Adipose tissue (tissue), 3 donors: ENCODE data around the gene JAML. TPM values are rescaled to one million over a fixed set of nuclear protein-coding genes. Genes with fewer than 3 reads are reported as not detected.
A peak's percentile ranks its signal among the peaks of the same experiment; 100 is the strongest.

Experiments
- H3K27ac ChIP-seq: one replicate; pipeline ENCODE4 v1.5.1; 2013; ENCODE audit warnings: low read depth, low read length
- WGBS, 3 donors: extraction: QIAGEN DNeasy Blood & Tissue Kit; methylation state at CpG; one replicate each; pipeline ENCODE4 v1.1.7; 2013; 5-methylcytosine and 5-hydroxymethylcytosine counted together
- polyA plus RNA-seq, 3 donors: library from polyadenylated mRNA; stranded (reverse); fragments of 200-250 nt; gene quantifications; one replicate each; pipeline ENCODE4 v1.2.3, GENCODE V29; 2013
- donor health status: healthy with polysubstance abuse.
- donor health status: Bipolar disorder and iron deficiency.
- donor health status: healthy.

The JAML gene
- polyA plus RNA-seq, 3 donors = 0.87 to 14.6 (median 9.2) TPM

DNA sequence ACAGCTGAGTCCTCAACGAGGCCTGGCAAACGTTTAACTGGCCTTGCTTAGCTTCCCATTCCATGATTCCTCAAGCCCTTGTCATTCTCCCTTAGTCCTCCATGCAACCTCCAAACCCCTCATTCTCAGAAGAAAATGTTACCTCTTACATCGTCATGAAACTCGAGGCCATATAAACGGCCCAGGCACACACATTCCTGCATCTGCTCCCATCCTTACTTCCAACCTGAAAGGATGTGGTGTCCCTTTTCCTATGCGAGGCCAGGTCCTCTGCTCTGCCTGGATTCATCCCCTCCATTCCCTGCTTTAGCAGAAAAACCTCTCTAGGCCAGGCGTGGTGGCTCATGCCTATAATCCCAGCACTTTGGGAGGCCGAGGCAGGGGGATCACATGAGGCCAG lies 18.4 kb upstream of the JAML start:
- no peak overlapping the region for H3K27ac ChIP-seq
- WGBS, 3 donors = 75 to 82% (median 76%) methylated on average over 8 of the region's 8 CpGs

DNA sequence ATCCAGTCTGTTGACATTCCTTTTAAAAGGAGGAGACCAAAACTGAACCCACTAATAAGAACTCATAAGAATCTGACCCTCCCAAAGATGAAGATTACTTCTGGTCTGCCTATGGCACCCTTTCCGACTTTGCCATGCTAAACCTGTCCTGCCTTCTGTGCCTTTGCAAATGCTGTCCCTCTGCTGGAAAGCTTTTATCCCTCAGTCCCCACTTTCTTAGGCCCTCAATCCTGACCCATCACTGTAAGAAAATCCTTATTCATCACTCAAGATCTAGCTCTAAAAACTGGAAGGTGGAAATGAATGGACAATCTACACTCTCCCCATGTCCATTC lies 16.9 kb upstream of the JAML start:
- WGBS, 3 donors = 69 to 81% (median 75%) methylated on average over 1 of the region's 1 CpG
- no peak overlapping the region for H3K27ac ChIP-seq

DNA sequence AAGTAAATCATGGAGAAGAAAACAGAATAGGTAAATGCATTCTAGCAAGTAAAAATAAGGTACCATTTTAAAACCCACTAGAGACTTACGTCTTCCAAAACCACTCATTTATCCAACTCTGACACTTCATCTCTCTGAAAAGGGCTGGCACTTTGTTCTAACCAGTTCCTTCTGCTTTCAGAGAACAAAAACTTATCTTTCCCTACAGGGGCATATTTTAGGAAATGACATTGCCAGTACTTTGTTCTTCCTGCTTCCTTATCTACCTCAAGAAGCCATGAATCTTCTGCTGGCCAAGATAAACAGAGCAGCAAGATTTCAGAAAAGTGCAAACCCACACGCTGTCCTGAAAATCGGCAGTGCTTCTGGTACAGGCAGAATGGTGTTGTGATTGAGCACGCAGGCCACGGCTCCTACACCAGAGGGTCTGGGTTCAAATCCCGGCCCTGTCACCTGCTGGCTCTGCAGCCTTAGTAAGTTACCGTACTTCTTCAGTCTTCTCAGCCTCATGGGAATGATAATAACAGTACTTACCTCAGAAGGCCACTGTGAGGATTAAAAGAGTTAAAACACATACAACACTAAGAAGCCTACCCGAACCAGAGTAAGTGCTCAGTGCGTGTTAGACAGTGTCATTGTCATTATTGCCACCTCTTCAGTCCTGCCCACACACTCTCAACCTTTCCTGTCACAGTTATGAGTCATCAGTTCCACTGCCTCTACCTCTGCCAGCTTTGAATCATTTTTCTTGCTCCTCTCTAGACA lies 16.4 kb upstream of the JAML start:
- H3K27ac ChIP-seq = no peak overlapping the region
- WGBS, 3 donors = 28 to 44% (median 31%) methylated on average over 9 of the region's 9 CpGs

DNA sequence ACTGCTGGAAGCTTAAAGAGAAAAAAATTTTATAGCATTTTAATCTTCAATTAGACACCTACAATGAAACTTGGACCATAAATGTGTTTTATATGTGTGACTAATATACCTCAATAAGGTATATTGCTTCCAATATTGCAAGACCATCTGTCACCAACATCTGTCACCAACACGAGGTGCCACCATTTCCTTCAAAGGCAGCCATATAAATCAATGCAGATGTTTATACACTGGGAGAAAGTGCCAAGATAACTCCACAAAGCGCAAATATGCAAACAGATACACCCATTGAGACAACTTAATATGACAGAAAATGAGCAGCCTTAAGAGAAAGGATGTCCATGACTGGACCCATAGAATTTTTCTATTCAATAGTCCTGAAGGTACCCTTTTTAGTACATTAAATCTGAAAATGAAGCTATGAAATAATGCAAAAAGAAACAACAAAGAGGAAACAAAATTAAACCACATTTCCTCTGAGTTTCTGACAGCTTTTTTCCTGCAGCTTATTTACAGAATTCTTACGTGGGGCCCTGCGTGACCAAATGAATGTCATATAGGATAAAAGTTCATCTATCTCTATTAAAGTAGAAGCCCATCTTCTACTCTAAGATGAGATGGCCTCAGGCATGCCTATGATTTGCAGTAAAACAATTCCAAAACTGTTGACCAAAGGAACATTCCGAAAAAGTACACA lies 14.8 kb upstream of the JAML start:
- WGBS, 3 donors = 53 to 69% (median 68%) methylated on average over 5 of the region's 5 CpGs
- no peak overlapping the region for H3K27ac ChIP-seq

DNA sequence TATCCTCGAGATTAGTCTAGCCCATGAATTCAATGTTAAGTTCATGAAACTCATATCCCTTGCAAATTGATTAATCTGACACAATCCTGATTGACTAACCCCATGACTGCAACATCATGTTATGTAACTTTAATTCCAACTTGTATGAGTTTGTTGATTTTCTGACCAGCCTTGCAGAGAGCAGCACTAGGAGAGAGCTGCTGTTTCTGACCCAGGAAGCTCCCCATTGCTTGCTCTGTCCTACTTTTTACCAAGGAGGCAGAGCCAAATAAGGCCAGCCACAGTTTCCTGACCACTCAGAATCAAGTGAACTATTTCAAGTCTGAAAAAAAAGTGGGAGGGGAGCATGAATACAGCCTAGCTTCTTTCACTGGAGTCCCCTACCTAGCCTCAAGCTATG lies 14.1 kb upstream of the JAML start:
- WGBS, 3 donors = 61 to 90% (median 82%) methylated on average over 1 of the region's 1 CpG
- no peak overlapping the region for H3K27ac ChIP-seq

DNA sequence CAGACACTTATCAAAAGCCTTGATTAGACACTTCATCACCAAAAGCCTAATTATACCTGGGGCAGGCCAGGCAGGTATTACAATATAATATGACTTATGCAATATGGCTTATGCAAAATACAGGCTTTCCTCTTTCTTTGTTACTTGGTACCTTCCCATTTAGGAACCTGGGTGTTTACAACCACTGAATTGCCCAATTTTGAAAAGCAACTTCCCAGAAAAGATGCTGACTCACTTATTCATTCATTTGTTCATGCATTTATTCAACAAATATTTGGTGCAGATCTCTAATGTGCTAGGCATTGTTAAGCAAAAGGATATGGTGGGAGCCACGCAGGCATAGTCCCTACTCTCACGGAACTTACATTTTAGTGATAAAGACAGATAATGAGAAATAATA lies 13.6 kb upstream of the JAML start:
- 76 to 96% (median 85%) methylated on average over 2 of the region's 2 CpGs for WGBS, 3 donors
- H3K27ac ChIP-seq = no peak overlapping the region

DNA sequence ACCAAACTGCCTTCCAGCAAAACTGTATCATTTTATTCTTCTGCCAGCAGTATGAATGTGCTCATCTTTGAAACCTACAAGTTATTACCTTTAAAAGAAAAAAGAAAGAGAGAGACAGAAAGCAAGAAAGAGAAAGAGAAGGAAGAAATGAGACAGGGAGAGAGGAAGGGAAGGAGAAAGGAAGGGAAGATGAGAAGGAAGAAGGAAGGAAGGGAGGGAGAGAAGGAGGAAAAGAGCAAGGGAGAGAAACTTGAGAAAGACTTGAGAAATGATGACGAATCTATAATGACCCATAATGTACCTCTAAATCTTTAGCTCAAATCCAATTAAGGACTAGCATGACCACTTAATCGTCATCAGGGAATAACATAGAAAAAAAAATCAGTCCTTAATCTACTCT lies 11.4 kb upstream of the JAML start:
- H3K27ac ChIP-seq = no peak overlapping the region
- 68 to 75% (median 74%) methylated on average over 2 of the region's 2 CpGs for WGBS, 3 donors

DNA sequence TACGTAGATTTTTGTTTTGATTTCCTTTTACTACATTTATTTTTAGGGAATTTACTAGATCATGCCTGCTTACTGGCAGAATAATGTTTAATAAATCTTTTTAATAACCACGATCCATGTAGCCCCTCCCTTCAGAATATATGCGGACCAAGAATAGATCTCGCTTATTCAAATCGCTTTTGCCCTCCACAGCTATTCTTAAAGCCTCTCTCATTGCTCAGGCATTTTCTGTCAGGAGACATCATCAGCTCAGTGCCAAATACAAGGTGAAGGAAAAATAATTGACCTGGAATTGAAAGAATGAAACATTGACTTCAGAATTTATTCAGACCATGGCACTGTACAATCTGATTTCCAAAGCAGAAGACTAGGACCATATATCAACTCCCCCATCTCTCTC lies 10.0 kb upstream of the JAML start:
- 93 to 96% (median 96%) methylated on average over 5 of the region's 5 CpGs for WGBS, 3 donors
- no peak overlapping the region for H3K27ac ChIP-seq

DNA sequence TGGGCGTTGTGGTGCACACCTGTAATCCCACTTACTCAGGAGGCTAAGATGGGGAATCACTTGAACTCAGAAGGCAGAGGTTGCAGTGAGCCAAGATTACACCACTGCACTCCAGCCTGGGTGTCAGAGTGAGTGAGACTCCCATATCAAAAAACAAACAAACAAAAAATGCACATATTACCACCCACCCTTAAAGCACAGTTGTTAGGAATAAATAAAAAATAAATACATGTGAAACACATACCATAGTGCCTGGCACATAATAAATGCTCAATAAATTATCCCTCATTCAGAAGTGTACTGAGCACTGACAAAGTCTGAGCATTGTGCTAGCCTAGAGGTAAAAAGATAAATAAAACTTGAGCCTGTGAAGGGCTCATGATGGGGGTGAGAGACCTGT lies 9.0 kb upstream of the JAML start:
- 73 to 89% (median 77%) methylated on average over 1 of the region's 1 CpG for WGBS, 3 donors

DNA sequence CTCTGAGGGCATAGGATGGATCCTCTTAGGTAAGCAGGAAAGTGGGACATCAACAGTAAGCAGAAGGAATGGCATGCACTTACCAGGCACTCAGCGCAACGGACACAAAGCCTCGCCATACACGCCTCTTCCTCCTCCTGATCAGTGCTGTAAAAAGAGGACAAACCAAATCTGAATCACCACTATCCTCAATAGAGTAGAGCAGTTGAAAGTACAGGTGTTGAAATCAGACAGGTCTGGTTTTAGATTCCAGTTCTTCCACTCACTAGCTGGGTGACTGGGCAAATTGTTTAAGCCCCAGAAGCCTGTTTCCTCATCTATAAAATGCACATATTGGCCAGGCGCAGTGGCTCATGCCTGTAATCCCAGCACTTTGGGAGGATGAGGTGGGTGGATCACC lies 8.6 kb upstream of the JAML start:
- H3K27ac ChIP-seq = no peak overlapping the region
- 85 to 97% (median 94%) methylated on average over 5 of the region's 5 CpGs for WGBS, 3 donors

More for the DNA sequence above, 9.0 kb upstream of the JAML start:
- no peak overlapping the region for H3K27ac ChIP-seq

DNA sequence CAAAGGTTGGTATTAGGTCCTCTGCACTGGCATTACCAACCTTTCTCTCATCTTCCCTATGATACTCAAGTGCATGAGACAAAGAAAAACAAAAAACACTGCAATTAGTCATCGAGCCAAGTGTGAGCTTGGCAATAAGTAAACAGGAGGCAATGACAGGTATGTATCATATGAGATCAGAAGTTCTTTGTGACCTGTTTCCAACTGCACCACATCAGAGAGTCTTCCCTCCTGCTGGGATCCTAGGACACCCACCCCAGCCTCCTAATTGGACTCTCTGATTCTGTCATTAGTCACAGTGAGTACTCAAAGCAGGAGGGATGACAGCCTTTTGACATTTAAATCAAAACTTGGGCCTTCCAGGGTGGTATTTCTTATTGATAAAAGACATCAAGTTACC lies 7.8 kb upstream of the JAML start:
- no peak overlapping the region for H3K27ac ChIP-seq
- 77 to 86% (median 83%) methylated on average over 1 of the region's 1 CpG for WGBS, 3 donors

DNA sequence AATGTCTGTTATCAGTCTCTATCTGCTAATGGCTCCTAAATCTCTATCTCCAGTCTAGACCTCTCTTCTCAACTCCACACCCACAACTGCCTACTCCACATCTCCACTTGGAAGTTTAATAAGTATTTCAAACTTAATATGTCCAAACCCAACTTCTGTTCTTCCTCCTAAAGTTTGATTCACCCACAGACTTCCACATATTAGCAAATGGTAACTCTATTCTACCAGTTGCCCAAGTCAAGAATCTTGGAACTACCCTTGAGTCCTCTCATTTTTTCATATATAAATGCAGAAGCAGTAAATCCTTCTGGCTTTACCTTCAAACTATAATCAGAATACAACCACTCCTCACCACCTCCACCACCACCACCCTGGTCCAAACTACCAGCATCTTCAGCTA lies 6.7 kb upstream of the JAML start:
- H3K27ac ChIP-seq = no peak overlapping the region

DNA sequence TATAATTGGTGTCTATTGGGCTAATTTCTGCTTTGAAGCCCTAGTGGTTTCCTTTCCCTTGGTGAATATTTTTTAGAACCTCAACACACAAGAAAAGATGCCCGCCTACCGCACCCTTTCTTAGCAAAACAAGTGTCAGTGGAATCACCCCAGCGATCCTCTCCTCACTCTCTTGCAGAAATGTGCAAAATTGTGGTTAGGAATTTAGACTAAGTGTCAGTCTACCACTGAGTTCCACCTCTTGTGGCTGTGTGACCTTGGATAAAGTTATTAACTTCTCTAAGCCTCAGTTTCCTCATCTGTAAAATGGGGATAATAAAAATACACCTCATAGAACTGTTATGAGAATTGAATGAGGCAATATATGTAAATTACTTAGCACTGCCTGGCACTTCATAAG lies 5.3 kb upstream of the JAML start:
- 83 to 90% (median 88%) methylated on average over 3 of the region's 3 CpGs for WGBS, 3 donors

DNA sequence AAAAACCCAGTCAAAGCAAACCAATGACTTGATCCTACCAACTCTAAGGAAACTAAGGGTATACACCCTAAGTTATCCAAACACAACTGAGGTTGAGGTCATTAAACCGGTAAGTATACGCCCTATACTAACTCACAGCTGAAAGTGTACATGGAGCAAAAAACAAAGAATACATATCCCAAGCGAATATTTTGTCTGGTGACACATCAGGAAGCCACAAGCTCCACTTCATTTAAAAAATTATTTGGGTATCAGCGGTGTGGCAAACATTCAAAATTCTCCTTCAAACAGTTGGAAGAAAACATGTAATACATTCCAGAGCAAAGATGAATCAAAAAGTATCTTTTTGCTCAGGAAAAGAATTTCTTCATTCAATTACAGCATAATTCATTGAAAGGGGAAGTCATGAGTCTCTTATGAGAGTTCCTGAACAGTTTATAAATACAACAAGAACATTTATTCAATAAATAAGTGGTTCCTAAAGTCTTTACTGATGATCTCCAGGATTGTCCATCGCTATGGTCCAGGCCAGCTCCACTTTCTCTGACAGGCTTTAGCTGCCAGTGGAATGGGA lies 4.5 kb upstream of the JAML start:
- H3K27ac ChIP-seq = no peak overlapping the region
- 49 to 80% (median 61%) methylated on average over 5 of the region's 5 CpGs for WGBS, 3 donors

More for the DNA sequence above, 5.3 kb upstream of the JAML start:
- peak overlapping the region; percentile 42 for H3K27ac ChIP-seq

DNA sequence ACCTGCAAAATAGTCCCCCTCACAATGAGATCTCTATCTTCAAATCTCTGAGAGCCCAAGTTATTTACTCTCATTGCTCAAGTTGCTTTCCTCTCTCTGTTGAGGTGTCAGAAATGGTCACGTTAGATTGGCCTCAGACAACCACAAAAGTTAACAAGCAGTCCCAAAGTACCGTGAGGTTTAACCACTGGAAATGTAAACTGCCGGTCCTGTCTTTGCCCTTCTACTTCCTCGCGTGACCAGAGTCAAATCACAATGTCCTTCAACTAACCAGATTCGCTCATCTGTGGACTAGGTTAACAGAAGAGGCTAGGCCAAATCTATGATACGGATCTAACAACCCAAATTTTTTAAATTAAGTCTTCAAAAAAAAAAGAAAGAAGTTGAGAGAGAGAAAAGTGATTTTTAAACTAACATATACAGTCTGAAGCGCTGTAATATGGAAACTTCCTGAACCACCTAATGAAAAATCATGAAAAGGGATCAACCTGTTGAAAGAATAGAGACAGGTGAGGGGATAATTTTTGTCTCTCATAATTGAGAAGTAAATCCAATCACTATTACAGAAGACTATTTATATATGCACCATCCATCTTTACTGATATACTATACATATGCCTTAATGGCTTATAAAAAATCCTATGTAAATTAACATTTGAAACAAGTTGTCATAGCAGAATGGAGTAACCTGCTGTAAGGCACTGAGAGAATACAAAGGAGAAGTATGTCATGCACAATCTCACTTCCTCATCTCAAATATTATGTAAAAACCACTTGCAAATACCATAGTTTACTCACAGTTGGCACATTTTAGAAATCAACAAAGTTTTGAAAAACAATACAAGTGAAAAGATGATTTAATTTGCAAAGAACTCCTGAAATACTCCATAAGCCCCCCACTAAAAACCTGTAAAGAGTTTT lies 3.3 kb upstream of the JAML start:
- H3K27ac ChIP-seq = no peak overlapping the region
- 67 to 89% (median 68%) methylated on average over 8 of the region's 8 CpGs for WGBS, 3 donors

DNA sequence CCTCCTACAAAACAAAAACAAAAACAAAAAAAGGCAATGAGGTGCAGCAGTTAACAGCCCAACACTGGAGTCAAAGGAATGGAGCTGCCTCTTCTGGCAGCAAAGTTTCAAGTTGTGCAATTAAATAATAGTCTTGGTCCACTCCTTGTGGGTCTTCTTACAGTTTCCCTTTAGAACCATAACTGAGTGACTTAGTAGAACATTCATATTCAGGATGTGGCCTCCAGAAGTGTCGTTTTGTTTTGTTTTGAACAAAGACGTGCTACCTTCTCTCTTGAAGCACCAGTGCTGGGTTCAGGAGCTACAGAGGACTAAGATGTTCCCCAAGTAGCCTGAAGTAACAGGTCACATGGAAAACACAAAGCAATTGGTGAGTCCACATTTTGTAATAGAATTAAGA lies 2.0 kb upstream of the JAML start:
- H3K27ac ChIP-seq = no peak overlapping the region
- 36 to 71% (median 57%) methylated on average over 2 of the region's 2 CpGs for WGBS, 3 donors

DNA sequence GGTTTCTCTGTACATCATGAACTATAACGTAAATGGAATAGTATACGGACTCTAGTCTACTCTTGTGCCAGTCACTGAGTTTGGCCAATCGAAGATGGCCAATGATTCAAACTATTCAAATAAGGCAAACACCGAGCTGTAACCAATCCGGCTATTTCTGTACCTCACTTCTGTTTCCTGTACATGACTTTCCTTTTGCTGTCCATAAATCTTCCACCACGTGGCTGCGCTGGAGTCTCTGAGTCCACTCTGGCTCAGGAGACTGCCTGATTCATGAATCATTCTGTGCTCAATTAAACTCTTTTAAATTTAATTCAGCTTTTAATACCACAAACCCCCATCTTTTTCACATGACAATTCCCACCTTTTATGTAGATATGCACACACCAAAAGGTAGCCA lies 1.5 kb upstream of the JAML start:
- 37 to 75% (median 43%) methylated on average over 7 of the region's 7 CpGs for WGBS, 3 donors
- H3K27ac ChIP-seq = no peak overlapping the region

DNA sequence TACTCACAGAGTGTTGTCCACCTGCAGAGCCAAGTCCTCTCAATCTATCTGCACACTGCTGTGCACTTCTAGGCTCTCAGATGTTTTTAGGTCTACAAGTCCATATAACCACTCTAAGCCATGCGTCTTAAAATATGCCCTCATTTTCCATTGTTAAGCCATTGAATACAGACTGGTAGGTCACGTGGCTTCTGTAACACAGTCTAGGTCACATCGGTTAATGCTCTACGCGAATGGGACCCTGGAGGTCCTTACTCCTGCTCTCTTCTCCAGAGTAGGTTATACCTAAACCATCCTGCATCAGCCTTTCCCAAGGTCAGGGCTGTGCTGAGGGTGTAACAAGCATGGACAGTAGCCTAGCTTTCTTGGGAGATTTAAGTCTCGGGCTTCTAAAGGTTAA lies 819 bp downstream of the JAML start:
- H3K27ac ChIP-seq = no peak overlapping the region
- WGBS, 3 donors = 60 to 72% (median 67%) methylated on average over 6 of the region's 6 CpGs

DNA sequence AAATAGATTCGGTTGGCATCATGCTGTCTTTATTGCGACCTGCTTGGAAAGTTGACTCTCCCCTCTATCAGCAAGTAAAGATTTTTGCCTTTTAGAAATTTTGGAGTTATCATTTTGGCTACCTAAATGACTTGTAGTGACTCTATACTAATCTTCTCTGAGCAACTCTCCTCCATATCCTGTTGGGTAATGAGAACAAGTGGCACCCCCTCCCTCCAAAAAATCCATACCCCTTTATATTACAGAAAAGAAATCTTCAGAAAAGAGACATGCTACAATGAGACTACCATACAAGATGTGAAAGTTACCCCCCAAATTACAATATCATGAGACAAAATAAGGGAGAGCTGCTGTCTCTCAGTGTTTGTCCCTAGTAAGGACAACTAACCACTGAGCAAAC lies 1.2 kb downstream of the JAML start:
- H3K27ac ChIP-seq = no peak overlapping the region
- 61 to 85% (median 71%) methylated on average over 2 of the region's 2 CpGs for WGBS, 3 donors
